Activated T-cell treated with anti-CD3 and anti-CD28 coated beads, Interleukin-2, amount 50 U/mL, for 48 hours (primary cell): ENCODE data around the gene WWOX.

Source experiments
- DNase-seq, 2 experiments: peaks; one replicate each; pipeline ENCODE4 v3.0.0-alpha.2; 2020

The WWOX gene

DNA sequence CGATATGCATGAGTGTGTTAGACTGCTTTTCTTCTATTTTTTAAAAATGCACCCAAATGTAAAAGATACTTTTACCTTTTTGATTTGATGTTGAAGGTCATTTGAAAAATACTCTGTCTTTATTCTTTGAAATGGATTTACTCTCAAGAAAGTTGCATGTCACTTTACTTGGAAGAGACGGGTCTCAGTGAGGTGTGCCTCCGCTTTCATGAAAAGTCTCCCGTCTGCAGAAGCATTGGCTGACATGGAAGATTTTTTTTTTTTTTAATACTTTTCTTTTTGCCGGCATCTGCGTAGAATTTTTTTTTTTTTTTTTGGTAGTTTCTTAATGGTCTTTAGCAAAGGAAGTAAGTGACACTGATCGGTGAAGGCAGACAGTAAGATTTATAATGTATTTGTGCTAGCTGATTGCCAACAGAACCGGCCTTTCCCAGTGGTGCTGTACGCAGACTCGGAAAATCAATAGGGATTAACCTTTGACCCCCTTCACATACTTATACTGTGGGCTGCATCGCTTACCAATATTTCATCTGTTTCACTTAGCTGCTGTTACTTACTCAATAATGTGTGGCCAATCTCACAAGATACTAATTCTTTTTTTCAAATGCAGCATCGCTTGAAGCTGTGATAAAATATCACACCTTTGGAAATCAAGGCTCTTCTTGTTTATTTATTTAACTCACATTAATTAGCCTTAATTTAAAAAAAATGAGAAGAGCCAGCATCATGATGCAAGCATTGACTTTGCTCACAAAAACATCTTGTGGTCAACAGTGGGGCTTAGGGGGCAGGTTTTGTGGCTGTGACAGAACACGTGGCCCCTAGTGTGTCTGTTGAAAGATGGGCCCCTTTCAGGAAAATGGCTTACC lies 383.9 kb downstream of the WWOX start:
- DNase-seq = no peak

- no peak for DNase-seq
Observed at GRCh38 chr16:78484509-78485058, 385.1 kb downstream of the WWOX start.

GRCh38 chr16:78485188-78485916 lies 385.9 kb downstream of the WWOX start:
- no peak for DNase-seq

GRCh38 chr16:78485917-78486257 lies 386.4 kb downstream of the WWOX start:
- no peak for DNase-seq

DNA sequence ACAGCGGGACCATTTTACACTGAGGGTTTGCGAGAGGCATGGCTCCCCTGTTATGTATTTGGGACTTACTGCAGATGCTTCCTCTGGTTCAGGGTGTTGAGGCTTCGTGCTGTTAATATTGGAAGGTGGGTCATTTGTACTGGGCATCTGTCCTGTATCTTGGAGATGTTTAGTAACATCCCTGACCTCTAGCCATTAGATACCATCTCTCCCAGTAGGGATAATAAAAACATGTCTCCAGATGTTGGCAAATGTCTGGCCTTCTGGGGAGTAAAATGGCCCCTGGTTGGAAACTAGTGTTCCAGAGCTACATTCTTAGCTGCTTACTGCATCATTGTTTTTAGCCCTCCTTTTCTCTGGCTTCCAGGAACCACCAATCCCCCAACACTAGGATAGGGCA lies 388.0 kb downstream of the WWOX start:
- no peak for DNase-seq

DNA sequence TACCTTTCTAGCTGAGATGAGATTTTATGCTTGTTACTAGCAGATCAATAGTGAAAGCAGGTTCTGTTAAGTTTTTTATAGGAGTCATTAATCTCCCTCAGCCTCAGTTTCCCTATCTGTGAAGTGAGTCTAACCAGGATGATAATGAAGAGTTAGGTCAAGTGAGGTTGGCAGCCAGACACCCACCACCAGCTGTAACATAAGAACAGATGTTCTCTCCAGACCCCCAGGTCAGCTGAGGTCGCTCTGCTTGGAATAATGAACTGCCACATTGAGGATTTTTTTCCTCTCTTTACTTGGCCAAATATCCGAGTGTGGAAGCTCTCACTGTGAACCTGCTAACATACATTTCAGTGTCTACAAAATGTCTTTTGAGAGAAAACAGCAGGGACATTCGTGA lies 389.6 kb downstream of the WWOX start:
- DNase-seq = no peak

GRCh38 chr16:78489631-78490030 lies 390.2 kb downstream of the WWOX start:
- DNase-seq = no peak

DNA sequence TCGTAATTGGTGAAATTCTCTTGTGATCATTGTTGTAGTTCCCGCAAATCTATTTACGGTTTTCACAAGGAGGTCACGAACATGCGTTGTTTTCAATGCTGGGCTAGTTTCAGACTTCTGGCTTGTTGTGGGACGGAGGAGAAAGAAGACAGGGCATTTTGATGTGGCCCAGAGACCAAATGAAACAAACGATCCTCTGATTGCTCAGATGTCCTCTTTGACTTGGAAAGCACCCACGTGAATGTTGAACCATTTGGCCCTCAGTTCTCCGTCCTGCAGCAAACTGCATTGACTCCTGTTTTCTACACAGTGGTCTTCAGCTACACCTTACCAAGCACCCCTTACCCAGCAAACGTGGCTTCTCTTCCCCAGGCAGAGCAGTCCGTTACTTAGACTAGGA lies 391.0 kb downstream of the WWOX start:
- no peak for DNase-seq

GRCh38 chr16:78490847-78491246 lies 391.4 kb downstream of the WWOX start:
- DNase-seq = no peak

- DNase-seq = no peak
Observed at GRCh38 chr16:78493573-78493972, 394.1 kb downstream of the WWOX start.

- DNase-seq = no peak
Observed at GRCh38 chr16:78494105-78494504, 394.7 kb downstream of the WWOX start.

- no peak for DNase-seq
Observed at GRCh38 chr16:78494674-78495073, 395.2 kb downstream of the WWOX start.

- no peak for DNase-seq
Observed at GRCh38 chr16:78496189-78496588, 396.7 kb downstream of the WWOX start.

DNA sequence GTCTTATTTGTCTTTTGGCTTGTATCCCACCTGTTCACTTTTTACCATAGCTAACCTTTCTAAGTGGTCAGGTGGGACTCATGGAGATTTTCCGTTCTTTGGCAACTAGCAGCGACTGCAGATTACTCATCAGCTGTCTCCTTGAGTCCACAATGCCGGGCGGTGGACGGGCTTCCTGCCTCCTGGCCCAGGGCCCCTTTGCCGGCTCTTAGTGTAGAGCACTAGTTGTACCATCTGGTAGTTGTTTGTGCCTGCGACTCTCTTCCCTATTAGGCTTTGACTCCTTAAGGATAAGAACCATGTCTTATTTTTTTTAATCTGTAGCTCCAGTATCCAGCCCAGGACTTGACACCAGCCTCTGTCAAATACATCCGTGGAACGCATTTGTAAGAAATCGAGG lies 399.9 kb downstream of the WWOX start:
- DNase-seq = no peak

DNA sequence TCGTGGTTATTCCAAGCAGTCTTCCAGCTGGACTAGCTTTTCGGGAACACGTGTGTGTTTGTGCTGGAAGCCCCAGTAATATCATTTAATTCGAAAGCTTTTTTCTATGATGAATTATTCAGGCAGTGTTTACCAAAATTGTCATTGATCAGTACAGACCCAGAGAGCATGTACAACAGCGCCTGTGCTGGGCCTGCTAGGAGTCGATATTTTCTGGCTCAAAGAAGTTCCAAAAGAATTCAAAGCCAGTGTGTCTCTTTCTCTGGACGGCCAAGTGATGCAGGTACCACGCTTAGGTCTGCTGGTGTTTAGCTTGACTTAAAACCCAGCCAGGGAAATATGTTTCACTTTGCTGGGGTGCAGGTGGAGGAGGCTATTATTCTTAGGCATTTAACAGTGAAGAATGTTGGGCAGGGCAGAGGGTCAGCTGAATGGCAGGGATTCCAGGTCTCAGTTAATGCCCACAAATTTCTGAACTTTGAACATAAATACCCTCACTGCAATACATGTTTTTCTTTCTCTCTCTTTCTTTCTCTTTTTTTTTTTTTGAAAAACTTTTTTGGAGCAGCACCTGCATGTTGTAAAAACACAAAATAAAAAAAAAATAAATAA lies 401.3 kb downstream of the WWOX start:
- no peak for DNase-seq

DNA sequence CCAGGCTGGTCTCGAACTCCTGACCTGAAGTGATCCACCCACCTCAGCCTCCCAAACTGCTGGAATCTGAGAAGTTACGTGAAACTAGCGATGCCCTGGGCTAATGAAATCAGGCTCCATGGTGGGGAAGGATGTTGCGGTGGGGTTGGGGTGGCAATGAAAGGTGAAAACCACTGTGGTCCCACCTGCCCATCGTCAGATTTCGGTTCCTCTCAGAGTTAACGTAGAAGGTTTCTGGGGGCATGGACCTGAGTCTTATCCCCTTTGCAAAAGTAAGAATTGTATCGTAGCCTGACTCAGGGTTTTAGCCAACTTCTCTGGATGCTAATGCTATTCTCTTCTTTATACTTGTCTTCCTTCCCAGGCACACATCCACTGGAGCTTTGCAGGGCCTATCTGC lies 402.3 kb downstream of the WWOX start:
- no peak for DNase-seq

DNA sequence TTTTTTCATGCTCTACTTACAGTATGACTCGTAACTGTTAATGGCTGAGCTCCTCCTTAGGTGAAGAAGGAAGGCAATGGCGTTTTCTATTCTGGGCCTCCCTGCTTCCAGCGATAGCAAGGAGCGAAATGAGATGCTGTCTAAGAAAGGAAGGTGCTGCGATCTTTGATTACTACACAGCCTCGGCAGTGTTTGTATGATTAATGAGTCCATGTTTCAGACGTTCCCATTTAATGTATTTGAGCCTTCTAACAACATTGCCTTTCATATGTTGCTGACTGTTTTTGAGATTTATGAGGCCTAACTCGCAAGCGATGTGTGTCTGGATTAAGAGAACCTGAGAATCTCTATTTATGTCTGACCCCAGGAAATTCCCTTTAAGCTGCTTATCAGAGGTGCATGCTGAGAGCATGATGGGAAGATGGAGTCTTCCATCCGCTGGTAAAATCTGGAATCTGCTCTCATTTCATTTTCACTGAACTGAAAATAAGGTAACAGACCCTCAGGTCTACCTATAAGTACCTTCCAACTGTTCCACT lies 403.4 kb downstream of the WWOX start:
- DNase-seq = no peak

- peak; percentile 25 to 26 for DNase-seq
Observed at GRCh38 chr16:78503602-78504001, 404.1 kb downstream of the WWOX start.

DNA sequence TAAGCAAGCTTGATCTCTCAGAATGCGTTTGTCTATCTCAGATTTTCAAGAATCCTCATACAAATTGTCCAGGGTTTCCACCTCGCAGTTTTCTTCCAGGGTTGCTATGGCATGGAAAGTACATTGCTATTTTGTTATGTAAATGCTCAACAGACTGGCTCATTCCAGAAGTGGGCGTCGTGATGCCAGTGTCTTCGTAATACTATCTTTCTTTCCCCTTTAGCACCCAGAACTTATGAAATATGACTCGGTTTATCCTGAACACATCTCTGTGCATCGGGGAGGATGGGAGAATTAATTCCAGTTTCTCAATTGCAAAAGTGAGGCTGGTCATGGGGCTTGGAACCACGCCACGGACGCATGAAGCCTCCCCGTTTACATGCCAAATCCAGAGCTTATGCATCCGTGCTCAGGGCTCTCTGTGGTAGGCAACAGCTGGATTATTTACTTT lies 405.0 kb downstream of the WWOX start:
- DNase-seq = no peak

DNA sequence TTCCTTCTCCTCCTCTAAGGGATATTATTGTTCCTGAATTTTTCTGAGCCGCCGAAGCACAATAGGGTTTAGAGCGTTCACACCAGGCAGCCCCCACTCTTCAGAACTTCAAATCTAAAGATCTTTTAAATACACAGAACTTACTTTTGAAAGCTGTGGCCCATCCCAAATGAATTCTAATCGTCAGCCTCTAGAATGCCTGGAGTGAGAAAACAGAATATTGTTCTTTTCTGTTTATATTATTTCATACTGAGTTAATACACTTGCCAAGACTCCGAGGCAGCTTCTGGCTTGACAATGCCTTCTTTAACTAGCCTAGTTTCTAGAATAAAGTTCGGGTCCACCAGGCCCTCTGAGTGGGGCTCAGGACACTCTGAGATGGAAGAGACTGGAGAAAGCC lies 405.6 kb downstream of the WWOX start:
- no peak for DNase-seq

DNA sequence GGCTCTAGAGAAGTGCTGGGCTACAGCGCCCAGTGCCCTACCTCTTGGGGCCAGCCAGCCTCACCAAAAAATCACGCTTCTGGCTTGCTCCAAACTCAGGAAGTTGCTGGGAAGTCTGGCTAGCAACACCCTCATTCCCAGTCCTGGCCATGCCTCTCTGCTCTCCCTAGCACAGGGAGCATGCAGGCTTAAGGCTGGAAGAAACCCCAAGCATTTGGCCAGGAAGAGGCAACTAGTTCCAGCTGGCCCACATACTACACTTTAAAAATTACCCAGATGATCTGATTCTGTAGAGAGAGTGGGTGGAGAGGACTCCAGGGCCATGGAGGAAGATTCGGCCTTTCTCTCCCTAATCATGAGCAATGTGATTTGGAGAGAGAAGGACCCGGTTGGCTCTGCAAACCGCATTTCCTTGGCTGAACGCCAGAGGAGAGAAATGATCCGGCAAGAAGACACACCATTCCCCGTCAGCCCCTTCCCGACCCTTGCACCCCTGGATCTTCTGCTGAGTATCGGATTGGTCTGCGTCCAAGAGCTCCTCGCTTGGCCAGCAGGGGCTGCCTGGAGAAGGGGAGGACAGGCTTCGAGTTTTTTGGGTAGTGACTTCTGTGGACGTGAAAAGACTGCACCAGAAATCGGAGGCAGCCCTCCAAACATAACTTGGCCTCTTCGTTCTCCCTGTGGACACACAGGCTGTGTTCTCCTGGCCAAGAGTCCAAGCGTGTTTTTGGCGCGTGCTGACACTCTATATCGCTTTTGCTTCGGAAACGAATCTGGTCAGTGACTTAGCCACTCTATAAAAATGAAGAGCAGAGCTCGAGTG lies 406.3 kb downstream of the WWOX start:
- DNase-seq = no peak
